HG03439 (cell line): ENCODE measurements around the gene NBPF4.
"Not testable (repeated sequence)": the region's sequence is repeated elsewhere in the genome, so short reads cannot be mapped to it uniquely, and the experiment has no call there.

Experiments used
- ATAC-seq: cut with Tn5 transposase; IDR thresholded peaks from one replicate; pipeline ENCODE4 v1.9.1; 2021; ENCODE audit warnings: mild to moderate bottlenecking, moderate library complexity; ENCODE audit not compliant: unreplicated experiment

The NBPF4 gene

GRCh38 chr1:108211014-108211413, 32.9 kb downstream of the NBPF4 start:
- no peak for ATAC-seq

GRCh38 chr1:108209456-108210108, 34.3 kb downstream of the NBPF4 start:
- no peak for ATAC-seq

GRCh38 chr1:108208724-108209446, 35.0 kb downstream of the NBPF4 start:
- no peak for ATAC-seq

GRCh38 chr1:108203582-108203981, 40.3 kb downstream of the NBPF4 start:
- ATAC-seq = not testable (repeated sequence)

- no peak for ATAC-seq
These were observed 42.2 kb downstream of the NBPF4 start for GRCh38 chr1:108201687-108202086.

GRCh38 chr1:108200687-108201051, 43.2 kb downstream of the NBPF4 start:
- no peak for ATAC-seq

GRCh38 chr1:108199781-108200686, 43.8 kb downstream of the NBPF4 start, which contains the start of gene SLC25A24:
SLC25A24 (minus strand) TSS chr1:108200343; CDS start chr1:108200138, 205 bp downstream.
- ATAC-seq = peak; percentile 94

GRCh38 chr1:108199201-108199691, 44.6 kb downstream of the NBPF4 start:
- no peak for ATAC-seq

- ATAC-seq = no peak
These were observed 49.8 kb downstream of the NBPF4 start for GRCh38 chr1:108194051-108194450.

GRCh38 chr1:108193333-108193732, 50.5 kb downstream of the NBPF4 start:
- no peak for ATAC-seq

- ATAC-seq = no peak
These were observed 51.3 kb downstream of the NBPF4 start for GRCh38 chr1:108192581-108192980.

- ATAC-seq = no peak
These were observed 53.0 kb downstream of the NBPF4 start for GRCh38 chr1:108190686-108191416.

GRCh38 chr1:108190001-108190634, 53.8 kb downstream of the NBPF4 start:
- no peak for ATAC-seq

GRCh38 chr1:108188801-108189200, 55.1 kb downstream of the NBPF4 start:
- no peak for ATAC-seq

GRCh38 chr1:108182959-108183700, 60.7 kb downstream of the NBPF4 start:
- no peak for ATAC-seq

GRCh38 chr1:108179018-108179417, 64.9 kb downstream of the NBPF4 start:
- no peak for ATAC-seq
